ENCODE data around the gene UBB. TPM values are rescaled to one million over a fixed set of nuclear protein-coding genes. Genes with fewer than 3 reads are reported as not detected.

UBB gene
- polyA plus RNA-seq, 3 donors, result 1,176 to 1,365 (median 1,282) TPM

DNA sequence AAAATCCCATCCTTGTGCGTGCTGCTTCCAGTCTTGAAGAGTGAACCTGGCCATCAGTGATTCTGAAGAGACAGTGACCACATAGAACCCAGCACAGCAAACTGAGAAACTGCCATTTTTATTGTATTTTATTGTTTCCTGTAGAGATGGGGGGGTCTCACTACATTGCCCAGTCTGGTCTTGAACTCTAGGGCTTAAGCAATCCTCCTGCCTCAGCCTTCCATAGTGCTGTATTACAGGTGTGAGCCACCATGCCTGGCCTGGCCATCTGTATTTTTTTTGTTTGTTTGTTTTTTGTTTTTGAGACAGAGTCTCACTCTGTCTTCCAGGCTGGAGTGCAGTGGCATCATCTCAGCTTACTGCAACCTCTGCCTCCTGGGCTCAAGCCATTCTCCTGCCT is 41.5 kb upstream of the UBB start:
- Histone ChIP-seq H3K9me3 (replicated peaks in 1 of 2; ENCODE audit: control insufficient read depth in 1 of 2, insufficient read depth in 1 of 2, low read length in 2 of 2) (no peaks in the 10 kb centered on the region), H3K9ac (ENCODE audit: insufficient read depth, low read length, poor library complexity, severe bottlenecking) (no peak overlapping the region), H2AFZ (ENCODE audit: insufficient read depth, low read depth, low read length, poor library complexity, severe bottlenecking) (no peak overlapping the region), H3K4me2 (replicated peaks; ENCODE audit: extremely low read depth, low read length, poor library complexity, severe bottlenecking) (no peak overlapping the region), H3K27ac (ENCODE audit: low read depth in 1 of 2, low read length in 2 of 2) (no peak overlapping the region), H3K79me2 (ENCODE audit: insufficient read depth, low read length) (no peaks in the 10 kb centered on the region), H4K20me1 (ENCODE audit: insufficient read depth, low read length) (no peaks in the 10 kb centered on the region), H3K36me3 (replicated peaks in 1 of 2; ENCODE audit: control insufficient read depth in 1 of 2, insufficient read depth in 2 of 2, low read length in 2 of 2) (peaks cover 0 to 6% of the 10 kb centered on the region in 2 donors), H3K4me1 (ENCODE audit: control insufficient read depth in 1 of 2, insufficient read depth in 2 of 2, low read length in 2 of 2) (no peaks in the 10 kb centered on the region), H3K27me3 (ENCODE audit: control insufficient read depth in 2 of 2, insufficient read depth in 2 of 2, low read length in 2 of 2) (no peaks in the 10 kb centered on the region), H3K4me3 (replicated peaks in 1 of 3; ENCODE audit: low read depth in 2 of 3, low read length in 3 of 3) (no peak overlapping the region)
- TF ChIP-seq, protein P1, sequence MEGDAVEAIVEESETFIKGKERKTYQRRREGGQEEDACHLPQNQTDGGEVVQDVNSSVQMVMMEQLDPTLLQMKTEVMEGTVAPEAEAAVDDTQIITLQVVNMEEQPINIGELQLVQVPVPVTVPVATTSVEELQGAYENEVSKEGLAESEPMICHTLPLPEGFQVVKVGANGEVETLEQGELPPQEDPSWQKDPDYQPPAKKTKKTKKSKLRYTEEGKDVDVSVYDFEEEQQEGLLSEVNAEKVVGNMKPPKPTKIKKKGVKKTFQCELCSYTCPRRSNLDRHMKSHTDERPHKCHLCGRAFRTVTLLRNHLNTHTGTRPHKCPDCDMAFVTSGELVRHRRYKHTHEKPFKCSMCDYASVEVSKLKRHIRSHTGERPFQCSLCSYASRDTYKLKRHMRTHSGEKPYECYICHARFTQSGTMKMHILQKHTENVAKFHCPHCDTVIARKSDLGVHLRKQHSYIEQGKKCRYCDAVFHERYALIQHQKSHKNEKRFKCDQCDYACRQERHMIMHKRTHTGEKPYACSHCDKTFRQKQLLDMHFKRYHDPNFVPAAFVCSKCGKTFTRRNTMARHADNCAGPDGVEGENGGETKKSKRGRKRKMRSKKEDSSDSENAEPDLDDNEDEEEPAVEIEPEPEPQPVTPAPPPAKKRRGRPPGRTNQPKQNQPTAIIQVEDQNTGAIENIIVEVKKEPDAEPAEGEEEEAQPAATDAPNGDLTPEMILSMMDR (IDR thresholded peaks at IDR 0.05), result no peak
- Mint-ChIP-seq H3K27ac (no peak overlapping the region), H3K27me3 (ENCODE audit: low read depth in 3 of 3) (no peaks in the 10 kb centered on the region), H3K36me3 (peaks cover 10 to 13% of the 10 kb centered on the region in 2 donors), H3K4me1 (no peaks in the 10 kb centered on the region), H3K4me3 (no peak overlapping the region), H3K9me3 (no peaks in the 10 kb centered on the region)
- no peak for DNase-seq
- intact Hi-C loops (cut with micrococcal nuclease), result no loop called here
- no CpG with 5 or more reads among the region's 1 CpG for WGBS (ENCODE audit: insufficient coverage)

DNA sequence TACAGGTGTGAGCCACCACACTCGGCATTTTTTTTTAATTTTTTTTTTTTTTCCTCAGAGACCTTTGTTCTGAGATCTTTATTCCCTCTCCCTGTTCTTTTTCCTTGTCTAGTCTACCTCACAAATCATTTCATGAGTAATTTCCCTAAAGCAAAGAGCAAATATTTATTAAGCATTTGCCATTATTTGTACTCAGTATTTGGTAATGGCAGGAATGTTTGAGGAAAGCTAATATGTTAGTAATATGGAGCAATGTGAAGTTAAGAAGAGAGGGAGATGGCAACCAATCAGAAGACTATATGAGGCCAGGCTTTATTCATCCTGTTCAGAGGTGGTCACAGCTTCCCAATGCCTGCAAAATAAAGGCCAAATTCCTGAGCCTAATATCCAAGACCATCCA is 40.9 kb upstream of the UBB start:
- intact Hi-C loops (cut with micrococcal nuclease), result no loop called here
- Histone ChIP-seq H3K27ac (ENCODE audit: low read depth in 1 of 2, low read length in 2 of 2) (no peak overlapping the region), H4K20me1 (ENCODE audit: insufficient read depth, low read length) (no peaks in the 10 kb centered on the region), H3K4me3 (replicated peaks in 1 of 3; ENCODE audit: low read depth in 2 of 3, low read length in 3 of 3) (no peak overlapping the region), H3K4me1 (ENCODE audit: control insufficient read depth in 1 of 2, insufficient read depth in 2 of 2, low read length in 2 of 2) (no peaks in the 10 kb centered on the region), H2AFZ (ENCODE audit: insufficient read depth, low read depth, low read length, poor library complexity, severe bottlenecking) (no peak overlapping the region), H3K27me3 (ENCODE audit: control insufficient read depth in 2 of 2, insufficient read depth in 2 of 2, low read length in 2 of 2) (no peaks in the 10 kb centered on the region), H3K79me2 (ENCODE audit: insufficient read depth, low read length) (no peaks in the 10 kb centered on the region), H3K36me3 (replicated peaks in 1 of 2; ENCODE audit: control insufficient read depth in 1 of 2, insufficient read depth in 2 of 2, low read length in 2 of 2) (peaks cover 0 to 6% of the 10 kb centered on the region in 2 donors), H3K4me2 (replicated peaks; ENCODE audit: extremely low read depth, low read length, poor library complexity, severe bottlenecking) (no peak overlapping the region), H3K9ac (ENCODE audit: insufficient read depth, low read length, poor library complexity, severe bottlenecking) (no peak overlapping the region), H3K9me3 (replicated peaks in 1 of 2; ENCODE audit: control insufficient read depth in 1 of 2, insufficient read depth in 1 of 2, low read length in 2 of 2) (no peaks in the 10 kb centered on the region)
- no peaks in the 10 kb centered on the region for H3K27me3 Mint-ChIP-seq (ENCODE audit: low read depth in 3 of 3)
- no CpG with 5 or more reads among the region's 1 CpG for WGBS (ENCODE audit: insufficient coverage)
- no peaks in the 10 kb centered on the region for H3K9me3 Mint-ChIP-seq
- H3K4me3 Mint-ChIP-seq, result no peak overlapping the region
- no peaks in the 10 kb centered on the region for H3K4me1 Mint-ChIP-seq
- no peak overlapping the region for H3K27ac Mint-ChIP-seq
- DNase-seq, result no peak
- TF ChIP-seq, protein P1 (IDR thresholded peaks at IDR 0.05), result no peak
- H3K36me3 Mint-ChIP-seq, result peaks cover 10 to 13% of the 10 kb centered on the region in 2 donors
